GM10248 (cell line): ENCODE measurements around the gene PCNT.

Source experiments
- CTCF ChIA-PET: fragments of 300-600 bp; sonication (Branson Sonifier 250); formaldehyde crosslinking; extraction: SDS; loops from one replicate; lab custom pipeline; 2021; ENCODE audit warnings: antibody characterized with exemption; lab: Yijun Ruan, JAX
- POLR2A ChIA-PET: fragments of 350-650 bp; sonication (Branson Sonifier 250); formaldehyde crosslinking; extraction: SDS; loops from one replicate; lab custom pipeline; 2020; ENCODE audit warnings: antibody characterized with exemption; lab: Yijun Ruan, JAX
- DNase-seq: peaks from one replicate; pipeline ENCODE4 v3.0.0; 2012; ENCODE audit errors: extremely low spot score
- TF ChIP-seq, protein P1 (sequence below): IDR thresholded peaks from 2 replicates; pipeline ENCODE4 v1.5.1; 2012; ENCODE audit warnings: mild to moderate bottlenecking, low read depth; ENCODE audit errors: extremely low read depth, missing control alignments, control extremely low read depth

PCNT gene

DNA sequence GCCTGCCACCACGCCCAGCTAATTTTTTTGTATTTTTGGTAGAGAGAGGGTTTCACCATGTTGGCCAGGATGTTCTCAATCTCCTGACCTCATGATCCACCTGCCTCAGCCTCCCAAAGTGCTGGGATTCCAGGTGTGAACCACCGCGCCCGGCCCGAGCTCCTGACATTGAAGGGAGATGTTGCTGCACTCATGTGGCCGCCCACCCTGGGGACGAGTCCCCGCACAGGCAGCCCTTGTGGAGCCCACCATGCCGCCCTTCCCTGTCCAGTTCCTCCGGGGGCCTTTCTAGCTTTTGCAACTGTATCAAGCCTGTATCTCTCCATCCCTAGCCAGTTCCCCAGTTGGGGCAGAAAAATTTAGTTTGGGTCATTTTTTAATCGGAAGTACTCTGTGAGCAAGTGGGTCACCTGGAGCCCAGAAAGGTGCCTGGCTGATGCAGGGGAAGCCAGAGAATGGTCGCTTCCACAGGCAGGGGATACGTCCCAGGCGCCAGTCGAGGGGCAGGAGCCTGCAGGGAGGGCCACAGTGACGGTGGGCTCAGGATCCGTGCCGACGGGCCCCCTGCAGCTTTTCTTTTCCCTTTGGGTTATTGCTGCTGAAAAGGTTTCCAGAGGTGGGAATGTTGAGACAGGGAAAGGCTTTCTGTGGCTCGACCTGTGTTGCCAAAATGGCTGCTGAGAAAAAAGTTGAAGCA is 20.4 kb downstream of the PCNT start:
- DNase-seq = no peak
- TF ChIP-seq, protein P1, sequence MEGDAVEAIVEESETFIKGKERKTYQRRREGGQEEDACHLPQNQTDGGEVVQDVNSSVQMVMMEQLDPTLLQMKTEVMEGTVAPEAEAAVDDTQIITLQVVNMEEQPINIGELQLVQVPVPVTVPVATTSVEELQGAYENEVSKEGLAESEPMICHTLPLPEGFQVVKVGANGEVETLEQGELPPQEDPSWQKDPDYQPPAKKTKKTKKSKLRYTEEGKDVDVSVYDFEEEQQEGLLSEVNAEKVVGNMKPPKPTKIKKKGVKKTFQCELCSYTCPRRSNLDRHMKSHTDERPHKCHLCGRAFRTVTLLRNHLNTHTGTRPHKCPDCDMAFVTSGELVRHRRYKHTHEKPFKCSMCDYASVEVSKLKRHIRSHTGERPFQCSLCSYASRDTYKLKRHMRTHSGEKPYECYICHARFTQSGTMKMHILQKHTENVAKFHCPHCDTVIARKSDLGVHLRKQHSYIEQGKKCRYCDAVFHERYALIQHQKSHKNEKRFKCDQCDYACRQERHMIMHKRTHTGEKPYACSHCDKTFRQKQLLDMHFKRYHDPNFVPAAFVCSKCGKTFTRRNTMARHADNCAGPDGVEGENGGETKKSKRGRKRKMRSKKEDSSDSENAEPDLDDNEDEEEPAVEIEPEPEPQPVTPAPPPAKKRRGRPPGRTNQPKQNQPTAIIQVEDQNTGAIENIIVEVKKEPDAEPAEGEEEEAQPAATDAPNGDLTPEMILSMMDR = no peak
- CTCF ChIA-PET = no interaction called here
- POLR2A ChIA-PET = interaction anchor here (0.6 kb wide), 1 partner anchor 63 kb away, joined by 3 read pairs; no protein-coding TSS in a partner anchor

DNA sequence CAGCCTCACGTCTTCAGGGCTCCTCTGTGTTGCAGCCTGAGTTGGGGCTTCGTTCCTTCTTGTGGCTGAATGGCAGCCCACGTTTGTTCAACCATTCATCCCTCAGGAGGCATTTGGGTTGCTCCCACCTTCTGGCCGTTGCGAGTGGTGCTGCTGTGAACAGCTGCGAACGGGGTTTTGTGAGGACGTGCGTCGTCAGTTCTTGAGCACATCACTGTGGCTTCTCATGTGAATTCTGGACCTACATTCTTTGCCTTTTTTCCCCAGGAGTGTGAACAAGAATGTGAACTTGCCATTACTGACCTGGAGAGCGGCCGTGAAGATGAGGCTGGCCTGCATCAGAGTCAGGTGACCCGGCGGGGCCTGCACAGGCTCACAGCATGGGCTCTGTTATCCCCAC is 21.9 kb downstream of the PCNT start:
- CTCF ChIA-PET = no interaction called here

DNA sequence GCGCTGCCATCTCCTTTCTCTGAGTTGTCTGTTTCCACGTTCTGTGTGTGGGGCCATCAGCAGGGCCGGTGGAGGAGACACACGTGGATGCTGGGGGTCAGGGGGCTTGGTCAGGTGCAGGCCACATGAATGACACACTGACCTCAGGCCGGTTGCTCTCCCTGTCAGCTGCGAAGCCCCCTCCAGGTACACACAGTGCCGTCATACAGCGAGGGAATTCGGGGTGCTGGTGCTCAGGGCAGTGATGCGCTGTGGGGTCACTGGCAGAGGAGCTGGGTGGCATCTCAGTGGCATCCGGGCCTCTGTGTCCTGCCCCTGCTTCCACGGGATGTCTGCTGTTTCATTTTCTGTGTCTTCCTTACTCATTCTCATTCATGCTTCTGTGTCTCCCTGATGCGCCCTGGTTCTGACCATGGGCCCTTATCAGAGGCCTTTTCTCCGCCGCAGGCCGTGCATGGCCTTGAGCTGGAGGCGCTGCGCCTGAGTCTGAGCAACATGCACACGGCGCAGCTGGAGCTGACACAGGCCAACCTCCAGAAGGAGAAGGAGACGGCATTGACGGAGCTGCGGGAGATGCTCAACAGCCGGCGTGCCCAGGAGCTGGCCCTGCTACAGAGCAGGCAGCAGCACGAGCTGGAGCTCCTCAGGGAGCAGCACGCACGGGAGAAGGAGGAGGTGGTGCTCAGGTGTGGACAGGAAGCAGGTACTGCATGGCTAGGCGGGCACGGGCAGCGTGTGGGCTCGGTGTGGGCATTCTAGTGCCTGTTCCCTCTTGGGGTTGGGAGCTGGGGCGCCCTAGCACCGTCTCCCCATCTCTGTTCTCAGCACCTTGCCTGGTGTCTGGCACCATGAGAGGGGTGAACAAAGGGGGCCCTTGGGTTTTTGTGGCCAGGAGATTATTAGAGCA is 22.6 kb downstream of the PCNT start:
- POLR2A ChIA-PET = no interaction called here
- CTCF ChIA-PET = interaction anchor here (1.2 to 1.5 kb wide), 2 partner anchors 10 kb away, joined by 3 read pairs; no protein-coding TSS in a partner anchor
- DNase-seq = no peak
- TF ChIP-seq, protein P1 = no peak

More for the DNA sequence above, 21.9 kb downstream of the PCNT start:
- POLR2A ChIA-PET = no interaction called here
- TF ChIP-seq, protein P1 = no peak
- no peak for DNase-seq

DNA sequence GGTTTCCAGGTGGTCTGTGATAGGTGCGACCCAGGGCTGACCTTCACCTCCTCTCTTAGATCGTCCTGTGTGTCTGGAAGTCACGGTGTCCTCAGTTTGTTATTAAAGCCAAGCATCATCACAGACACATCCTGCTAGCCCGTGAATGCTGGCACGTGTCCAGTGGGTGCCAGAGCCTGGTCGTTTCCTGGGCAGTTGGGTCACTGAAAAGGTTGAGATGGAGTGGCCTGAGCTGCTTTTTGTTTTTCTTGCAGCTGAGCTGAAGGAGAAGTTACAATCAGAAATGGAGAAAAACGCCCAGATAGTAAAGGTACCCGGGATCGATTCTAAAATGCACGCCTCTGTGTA is 23.2 kb downstream of the PCNT start:
- no peak for DNase-seq
- ChIA-PET CTCF (interaction anchor here (1.2 to 1.5 kb wide), 2 partner anchors 9 to 10 kb away, joined by 3 read pairs; no protein-coding TSS in a partner anchor), POLR2A (no interaction called here)
- TF ChIP-seq, protein P1 = no peak

DNA sequence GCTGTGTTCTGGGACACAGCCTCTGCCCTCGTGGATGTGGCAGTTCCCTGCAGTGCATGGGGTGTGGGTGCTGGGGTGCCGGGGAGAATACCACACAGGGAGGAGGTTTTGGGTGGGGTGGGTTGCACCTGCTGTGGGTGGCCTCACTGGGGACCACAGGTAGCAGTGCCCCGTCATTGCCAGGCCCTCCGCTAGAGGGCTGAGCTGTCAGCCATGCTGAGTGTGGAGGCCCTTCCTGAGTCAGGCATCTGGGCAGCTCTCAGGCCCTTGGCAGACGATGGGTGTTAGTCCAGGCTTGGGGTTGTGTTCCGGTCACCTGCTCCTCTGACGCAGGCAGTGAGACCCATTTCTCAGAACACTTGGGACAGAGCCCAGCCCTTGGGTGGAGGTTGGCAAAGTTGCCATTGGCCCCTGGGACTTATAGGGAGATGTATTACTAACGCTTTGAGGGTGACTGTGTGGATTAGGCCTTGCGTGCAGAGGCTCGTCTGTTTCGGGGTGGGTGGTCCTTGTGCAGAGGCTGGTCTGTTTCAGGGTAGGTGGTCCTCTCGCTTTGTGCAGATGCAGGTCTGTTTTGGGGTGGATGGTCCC is 23.9 kb downstream of the PCNT start:
- CTCF ChIA-PET = interaction anchor here (1.2 to 1.5 kb wide), 2 partner anchors 8 to 11 kb away, joined by 3 read pairs; no protein-coding TSS in a partner anchor
- TF ChIP-seq, protein P1 = no peak
- POLR2A ChIA-PET = no interaction called here
- no peak for DNase-seq

DNA sequence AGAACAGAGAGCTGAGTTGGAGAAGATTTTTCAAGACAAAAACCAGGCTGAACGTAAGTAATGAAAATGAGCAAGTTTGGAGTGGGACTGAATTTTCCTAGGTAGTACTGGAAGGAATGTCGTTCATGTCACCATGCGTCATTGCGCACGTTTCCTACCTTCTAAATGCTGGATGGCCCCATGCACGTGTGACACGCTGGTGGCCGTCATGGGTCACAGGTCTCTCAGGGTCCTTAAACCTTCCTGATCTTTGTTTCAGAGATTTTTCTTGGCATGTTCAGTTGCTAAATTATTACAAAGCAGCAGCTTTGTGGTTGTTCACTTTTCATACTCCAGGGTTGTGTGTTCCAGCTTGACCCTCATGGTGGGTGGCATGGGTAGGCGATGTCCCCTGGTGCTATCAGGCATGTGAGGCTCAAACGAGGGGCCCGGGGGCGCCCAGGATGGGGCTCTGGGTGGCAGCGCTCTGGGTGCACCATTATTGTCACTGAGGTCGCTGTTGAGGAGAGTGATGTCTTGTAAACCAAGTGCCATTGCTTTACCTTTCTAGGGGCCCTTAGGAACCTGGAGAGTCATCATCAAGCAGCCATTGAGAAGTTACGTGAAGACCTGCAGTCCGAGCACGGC is 25.3 kb downstream of the PCNT start:
- DNase-seq = no peak
- POLR2A ChIA-PET = no interaction called here
- CTCF ChIA-PET = no interaction called here
- TF ChIP-seq, protein P1 = no peak
